IMR-90 (cell line): ENCODE data around the gene SLC5A10. TPM values are rescaled to one million over a fixed set of nuclear protein-coding genes. Genes with fewer than 3 reads are reported as not detected.

Source experiments
- ATAC-seq: fragments of 200-7000 bp; cut with Tn5 transposase; 2 replicates; pipeline ENCODE4 v1.9.1; 2020; ENCODE audit warnings: low read depth, mild to moderate bottlenecking, moderate library complexity
- BruUV-seq: library from RNA; stranded (reverse); fragments of 400-500 nt; replicated peaks from 2 replicates; lab custom pipeline; 2021; lab: Mats Ljungman, UMichigan
- CTCF ChIA-PET: fragments of 300-600 bp; formaldehyde crosslinking; extraction: SDS; loops from one replicate; lab custom pipeline; 2021; ENCODE audit warnings: antibody characterized with exemption; lab: Yijun Ruan, JAX
- POLR2A ChIA-PET: fragments of 300-600 bp; sonication (Branson Sonifier 250); formaldehyde crosslinking; loops from one replicate; lab custom pipeline; 2022; ENCODE audit warnings: antibody characterized with exemption; ENCODE audit not compliant: unreplicated experiment; lab: Charles Lee
- DNase-seq: peaks from one replicate; pipeline ENCODE4 v3.0.0; 2013
- H2AFZ ChIP-seq: replicated peaks from 2 replicates; pipeline ENCODE3; 2013; ENCODE audit warnings: low read length, mild to moderate bottlenecking; ENCODE audit not compliant: poor library complexity
- H2AK5ac ChIP-seq: 2 replicates; pipeline ENCODE4 v1.6.1; 2013; ENCODE audit warnings: low read depth, low read length, inconsistent platforms
- H2AK9ac ChIP-seq: replicated peaks from 2 replicates; pipeline ENCODE3; 2013; ENCODE audit warnings: mild to moderate bottlenecking, low read depth, low read length, moderate library complexity; ENCODE audit not compliant: poor library complexity
- H2BK120ac ChIP-seq: 2 replicates; pipeline ENCODE4 v1.6.1; 2013; ENCODE audit warnings: low read depth, low read length, inconsistent platforms
- H2BK15ac ChIP-seq: 3 replicates; pipeline ENCODE4 v1.6.1; 2013; ENCODE audit warnings: low read depth, low read length, inconsistent platforms
- H2BK20ac ChIP-seq: 2 replicates; pipeline ENCODE4 v1.6.1; 2013; ENCODE audit warnings: low read depth, mild to moderate bottlenecking, inconsistent platforms, low read length, moderate library complexity
- H2BK5ac ChIP-seq: 2 replicates; pipeline ENCODE4 v1.6.1; 2013; ENCODE audit warnings: mild to moderate bottlenecking, low read depth, low read length, inconsistent platforms; ENCODE audit not compliant: poor library complexity, severe bottlenecking
- H3K14ac ChIP-seq: replicated peaks from 2 replicates; pipeline ENCODE4 v1.6.1; 2013; ENCODE audit warnings: low read depth, low read length, inconsistent platforms
- H3K18ac ChIP-seq: 2 replicates; pipeline ENCODE4 v1.6.1; 2013; ENCODE audit warnings: low read depth, low read length, control low read depth
- H3K23ac ChIP-seq: 2 replicates; pipeline ENCODE4 v1.6.1; 2013; ENCODE audit warnings: low read depth, low read length, inconsistent platforms
- H3K27ac ChIP-seq: 2 replicates; pipeline ENCODE4 v1.5.1; 2013; ENCODE audit warnings: mild to moderate bottlenecking, control low read depth, low read length; ENCODE audit not compliant: insufficient read depth
- H3K27me3 ChIP-seq: 2 replicates; pipeline ENCODE4 v1.6.1; 2013; ENCODE audit warnings: low read length; ENCODE audit not compliant: control insufficient read depth, insufficient read depth
- H3K36me3 ChIP-seq: 2 replicates; pipeline ENCODE4 v1.6.1; 2013; ENCODE audit warnings: low read length, mixed read lengths; ENCODE audit not compliant: control insufficient read depth, insufficient read depth
- H3K4ac ChIP-seq: 2 replicates; pipeline ENCODE4 v1.6.1; 2013; ENCODE audit warnings: low read depth, low read length, inconsistent platforms
- H3K4me1 ChIP-seq: 2 replicates; pipeline ENCODE4 v1.6.1; 2013; ENCODE audit warnings: low read length, mixed read lengths; ENCODE audit not compliant: control insufficient read depth, insufficient read depth
- H3K4me2 ChIP-seq: 2 replicates; pipeline ENCODE4 v1.6.1; 2013; ENCODE audit warnings: low read depth, mild to moderate bottlenecking, control low read depth, low read length, moderate library complexity
- H3K4me3 ChIP-seq: 2 replicates; pipeline ENCODE4 v1.5.1; 2013; ENCODE audit warnings: low read depth, mild to moderate bottlenecking, control low read depth, low read length, moderate library complexity; ENCODE audit not compliant: insufficient read depth
- H3K56ac ChIP-seq: 2 replicates; pipeline ENCODE4 v1.6.1; 2013; ENCODE audit warnings: low read length, inconsistent platforms; ENCODE audit not compliant: insufficient read depth; ENCODE audit errors: extremely low read depth
- H3K79me1 ChIP-seq, 2 experiments: 2 replicates each; pipeline ENCODE4 v1.6.1; 2013; ENCODE audit warnings: low read length in 2 of 2, inconsistent platforms in 1 of 2, low read depth in 1 of 2
- H3K9ac ChIP-seq: 2 replicates; pipeline ENCODE4 v1.6.1; 2013; ENCODE audit warnings: low read depth, low read length, control low read depth
- H3K9me1 ChIP-seq: 2 replicates; pipeline ENCODE4 v1.6.1; 2013; ENCODE audit warnings: low read length, inconsistent platforms; ENCODE audit not compliant: insufficient read depth
- H3K9me3 ChIP-seq: 2 replicates; pipeline ENCODE4 v1.6.1; 2013; ENCODE audit warnings: low read length; ENCODE audit not compliant: control insufficient read depth, insufficient read depth
- H4K20me1 ChIP-seq: 2 replicates; pipeline ENCODE4 v1.6.1; 2013; ENCODE audit warnings: low read length, inconsistent platforms; ENCODE audit not compliant: insufficient read depth
- H4K5ac ChIP-seq: 2 replicates; pipeline ENCODE4 v1.6.1; 2013; ENCODE audit warnings: mild to moderate bottlenecking, low read depth, low read length, control low read depth
- H4K8ac ChIP-seq, 2 experiments: 2 replicates each; pipeline ENCODE4 v1.6.1; 2013; ENCODE audit warnings: low read depth in 2 of 2, low read length in 2 of 2, control low read depth in 1 of 2, inconsistent platforms in 1 of 2
- H4K91ac ChIP-seq: 2 replicates; pipeline ENCODE4 v1.6.1; 2013; ENCODE audit warnings: low read depth, low read length, inconsistent platforms; ENCODE audit not compliant: insufficient read depth
- CHD1 ChIP-seq: IDR thresholded peaks from 2 replicates; pipeline ENCODE4 v1.6.1; 2012; ENCODE audit warnings: low read depth, low read length, improper control_type of control experiment
- ELK1 ChIP-seq: fragments of 150-350 bp; IDR thresholded peaks from 2 replicates; pipeline ENCODE4 v1.6.1; 2016; ENCODE audit warnings: low read depth, mild to moderate bottlenecking, low read length, moderate library complexity, borderline replicate concordance
- RAD21 ChIP-seq: IDR thresholded peaks from 2 replicates; pipeline ENCODE4 v1.6.1; 2012; ENCODE audit warnings: low read length, improper control_type of control experiment
- RCOR1 ChIP-seq: IDR thresholded peaks from 2 replicates; pipeline ENCODE4 v1.6.1; 2012; ENCODE audit warnings: mild to moderate bottlenecking, low read length, improper control_type of control experiment; ENCODE audit not compliant: insufficient replicate concordance
- USF2 ChIP-seq: fragments of 150-350 bp; IDR thresholded peaks from 2 replicates; pipeline ENCODE4 v1.6.1; 2017; ENCODE audit warnings: mild to moderate bottlenecking, antibody characterized with exemption, low read length, low read depth
- WGBS, 2 experiments: methylation state at CpG; one replicate each; pipeline versions ENCODE4 v1.1.5 to v1.1.7; 2013; ENCODE audit warnings: missing lambda C conversion rate in 2 of 2; ENCODE audit not compliant: insufficient read length in 1 of 2; ENCODE audit errors: extremely low coverage in 2 of 2; 5-methylcytosine and 5-hydroxymethylcytosine counted together
- dilution Hi-C: fragments of 300-500 bp; cut with HindIII; formaldehyde crosslinking; loops from one replicate; pipeline ENCODE4 v1.14.3; 2018; ENCODE audit warnings: low sequenced_read_pairs; ENCODE audit not compliant: unreplicated experiment
- in situ Hi-C: fragments of 300-500 bp; cut with MboI; formaldehyde crosslinking; loops from 3 replicates; pipeline ENCODE4 v1.14.3; 2019; ENCODE audit warnings: low sequenced_read_pairs, inconsistent platforms, mixed read lengths
- intact Hi-C: fragments of 100-400 bp; cut with micrococcal nuclease; formaldehyde crosslinking; loops from 2 replicates; pipeline ENCODE4 v1.10.0; 2022
- polyA plus RNA-seq, 3 experiments: library from polyadenylated mRNA; depleted of rRNA; stranded (reverse); fragments of >200 nt; gene quantifications; 2 replicates each; pipeline ENCODE4 v1.2.3, GENCODE V29; 2012; ENCODE audit warnings: low replicate concordance in 1 of 3
- total RNA-seq: library from RNA; depleted of rRNA; stranded (reverse); fragments of >200 nt; gene quantifications from 2 replicates; pipeline ENCODE4 v1.2.3, GENCODE V29; 2012

The SLC5A10 gene
- total and polyA plus RNA-seq, 2 of the 4 experiments (the other 2 are of a cell fraction), result not detected

DNA sequence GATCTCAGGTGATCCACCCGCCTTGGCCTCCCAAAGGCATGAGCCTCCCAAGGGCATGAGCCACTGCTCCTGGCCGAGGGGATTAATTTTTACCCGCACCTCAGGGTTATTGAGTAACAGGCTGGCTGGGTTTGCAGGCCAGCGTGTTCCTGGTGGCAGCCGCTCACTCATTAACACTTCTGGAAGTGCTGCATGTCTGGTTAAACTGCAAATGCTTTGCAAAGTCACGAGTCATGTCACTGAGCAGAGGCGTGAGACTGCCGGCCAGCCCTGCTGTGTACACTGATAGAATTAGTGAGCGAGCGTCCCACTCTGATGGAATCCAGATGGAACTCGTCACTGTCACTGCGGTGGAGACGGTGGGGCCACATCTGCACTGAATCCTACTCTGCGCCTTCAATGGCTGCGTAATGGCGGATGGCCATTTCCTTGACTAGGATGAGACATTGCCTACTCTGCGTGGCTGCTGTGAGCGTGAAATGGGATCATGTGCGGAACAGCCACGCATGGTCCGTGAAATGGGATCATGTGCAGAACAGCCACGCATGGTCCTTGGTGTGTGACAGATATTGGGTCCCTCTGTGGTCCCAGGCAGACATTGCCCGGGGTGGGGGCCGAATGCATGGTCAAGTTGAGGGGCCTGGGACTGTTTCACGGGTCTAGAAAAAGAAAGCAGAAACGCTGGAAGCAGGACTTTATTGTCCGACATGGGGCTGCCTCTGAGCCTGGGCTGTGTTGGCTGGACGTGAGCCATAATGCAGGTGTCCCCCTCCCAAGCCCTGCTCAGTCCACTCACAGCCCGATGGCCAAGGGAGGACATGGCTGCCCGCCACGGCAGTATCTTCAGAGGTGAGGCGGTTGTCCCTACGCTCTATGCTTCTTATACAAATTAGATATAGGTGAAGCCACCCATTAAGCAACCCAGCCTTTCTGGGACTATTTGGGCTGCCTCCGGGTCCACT, 740 bp upstream of the SLC5A10 start:
- no peak overlapping the region for H2BK120ac ChIP-seq
- H2BK20ac ChIP-seq, result no peak overlapping the region
- H4K5ac ChIP-seq, result no peak overlapping the region
- H4K8ac ChIP-seq, result no peak overlapping the region
- H3K4me2 ChIP-seq, result no peak overlapping the region
- ATAC-seq (no peak), DNase-seq (no peak)
- H3K9ac ChIP-seq, result no peak overlapping the region
- WGBS, 2 experiments, result 58% methylated on average over 10 of the region's 34 CpGs; no CpG with 5 or more reads in 1 of the 2 experiments
- no peaks in the 10 kb centered on the region for H3K9me1 ChIP-seq
- H3K79me1 ChIP-seq, result no peaks in the 10 kb centered on the region
- no peak overlapping the region for H3K14ac ChIP-seq
- intact Hi-C loops, result no loop called here
- CTCF ChIA-PET, result no interaction called here
- H3K36me3 ChIP-seq, result no peaks in the 10 kb centered on the region
- H2BK5ac ChIP-seq, result no peak overlapping the region
- H2AK9ac ChIP-seq, result no peak overlapping the region
- H3K9me3 ChIP-seq, result no peaks in the 10 kb centered on the region
- no peak overlapping the region for H2AFZ ChIP-seq
- in situ Hi-C loops, result no loop called here
- peaks cover 5% of the 10 kb centered on the region; the same call in 1 of the 2 replicates for H3K4me1 ChIP-seq
- TF ChIP-seq RCOR1 (no peak), CHD1 (no peak), USF2 (no peak), RAD21 (no peak), ELK1 (no peak)
- H4K20me1 ChIP-seq, result no peaks in the 10 kb centered on the region
- dilution Hi-C loops, result no loop called here
- H2BK15ac ChIP-seq, result no peak overlapping the region
- H3K56ac ChIP-seq, result no peak overlapping the region
- H3K18ac ChIP-seq, result no peak overlapping the region
- no peak overlapping the region for H2AK5ac ChIP-seq
- H3K4me3 ChIP-seq, result no peak overlapping the region
- H4K91ac ChIP-seq, result no peak overlapping the region
- H3K27ac ChIP-seq, result no peak overlapping the region
- H3K4ac ChIP-seq, result no peak overlapping the region
- POLR2A ChIA-PET, result no interaction called here
- peaks cover 35% of the 10 kb centered on the region for H3K27me3 ChIP-seq
- no TSS peak for BruUV-seq
- H3K23ac ChIP-seq, result no peak overlapping the region
